HepG2 (cell line): Measurements from ENCODE around the gene RFC2. TPM values are rescaled to one million over a fixed set of nuclear protein-coding genes. Genes with fewer than 3 reads are reported as not detected.

Experiments
- ATAC-seq: fragments of 200-7000 bp; cut with Tn5 transposase; 3 replicates; pipeline ENCODE4 v1.9.1; 2020; ENCODE audit warnings: mild to moderate bottlenecking, moderate library complexity
- BruUV-seq: library from RNA; stranded (reverse); fragments of 400-500 nt; replicated peaks from 2 replicates; lab custom pipeline; 2021; lab: Mats Ljungman, UMichigan
- CTCF ChIA-PET: fragments of 300-600 bp; formaldehyde crosslinking; extraction: SDS; loops from one replicate; lab custom pipeline; 2021; ENCODE audit warnings: low total read pairs, inconsistent platforms, low intra/inter-chr PET ratio; lab: Yijun Ruan, JAX
- POLR2A ChIA-PET: fragments of 350-600 bp; sonication (Branson Sonifier 250); formaldehyde crosslinking; loops from one replicate; lab custom pipeline; 2020; ENCODE audit warnings: antibody characterized with exemption, inconsistent platforms; lab: Yijun Ruan, JAX
- DNase-seq: peaks from one replicate; pipeline ENCODE4 v3.0.0-alpha.2; 2015; ENCODE audit warnings: low spot score
- FAIRE-seq: peaks from 3 replicates; lab custom pipeline; 2011; peaks lifted over from hg19 to GRCh38; lab: Jason Lieb, UNC
- H2AFZ ChIP-seq: one replicate; pipeline ENCODE4 v1.6.1; 2011; ENCODE audit warnings: low read length, inconsistent platforms
- H3K27ac ChIP-seq: fragments of 300-600 bp; 3 replicates; pipeline ENCODE4 v1.8.0; 2011; ENCODE audit warnings: mixed run types, mild to moderate bottlenecking, mixed read lengths, low read length, inconsistent platforms; ENCODE audit not compliant: insufficient read depth; ENCODE audit errors: extremely low read length
- H3K27me3 ChIP-seq, 2 experiments: fragments of 200-600 bp in 1 of 2; 2 replicates in 1 of 2; 3 replicates in 1 of 2; pipeline versions ENCODE4 v1.6.0 to v1.8.0; 2011; ENCODE audit warnings: low read length in 2 of 2, mild to moderate bottlenecking in 2 of 2, moderate library complexity in 2 of 2, inconsistent platforms in 1 of 2; ENCODE audit not compliant: insufficient read depth in 2 of 2, control insufficient read depth in 1 of 2
- H3K36me3 ChIP-seq, 2 experiments: fragments of 200-600 bp in 1 of 2; replicated peaks in 1 of 2; 2 replicates in 1 of 2; 3 replicates in 1 of 2; pipeline versions ENCODE4 v1.5.1 to v1.8.0; 2011; ENCODE audit warnings: low read length in 2 of 2, inconsistent platforms in 1 of 2; ENCODE audit not compliant: insufficient read depth in 2 of 2, control insufficient read depth in 1 of 2
- H3K4me1 ChIP-seq: 2 replicates; pipeline ENCODE4 v1.5.1; 2012; ENCODE audit warnings: low read length, inconsistent platforms; ENCODE audit not compliant: insufficient read depth
- H3K4me2 ChIP-seq: 2 replicates; pipeline ENCODE4 v1.6.0; 2011; ENCODE audit warnings: low read depth, low read length, inconsistent platforms
- H3K4me3 ChIP-seq, 3 experiments: fragments of 200-600 bp in 1 of 3; sonication (generic), shearing (Covaris generic) in 1 of 3; replicated peaks in 1 of 3; 2 replicates each; pipeline ENCODE4 v1.5.1; 2011 to 2016; ENCODE audit warnings: low read length in 3 of 3, inconsistent platforms in 2 of 3, low read depth in 2 of 3, mild to moderate bottlenecking in 2 of 3, control low read depth in 1 of 3, mixed read lengths in 1 of 3; ENCODE audit not compliant: insufficient read depth in 1 of 3
- H3K79me2 ChIP-seq: one replicate; pipeline ENCODE4 v1.6.1; 2011; ENCODE audit warnings: low read length, inconsistent platforms; ENCODE audit not compliant: insufficient read depth
- H3K9ac ChIP-seq: 2 replicates; pipeline ENCODE4 v1.6.0; 2011; ENCODE audit warnings: mild to moderate bottlenecking, low read depth, low read length, inconsistent platforms; ENCODE audit not compliant: insufficient read depth
- H3K9me3 ChIP-seq: 2 replicates; pipeline ENCODE4 v1.5.1; 2012; ENCODE audit warnings: mild to moderate bottlenecking, low read length
- H4K20me1 ChIP-seq: 2 replicates; pipeline ENCODE4 v1.6.0; 2011; ENCODE audit warnings: inconsistent platforms, mild to moderate bottlenecking, low read length, moderate library complexity; ENCODE audit not compliant: insufficient read depth
- CHCHD3 ChIP-seq: sonication (generic); formaldehyde crosslinking; IDR thresholded peaks from 2 replicates; pipeline ENCODE4 v1.8.0; 2022; ENCODE audit warnings: mild to moderate bottlenecking, missing genetic modification reagents, moderate library complexity
- NRL ChIP-seq: sonication (generic); formaldehyde crosslinking; IDR thresholded peaks from 2 replicates; pipeline ENCODE4 v1.5.0; 2020; ENCODE audit warnings: missing genetic modification reagents, mild to moderate bottlenecking, moderate library complexity, borderline replicate concordance
- RAD21 ChIP-seq: fragments of 450-650 bp; formaldehyde crosslinking; IDR thresholded peaks from 2 replicates; pipeline ENCODE4 v1.5.0; 2020; ENCODE audit warnings: mild to moderate bottlenecking
- RARA ChIP-seq: IDR thresholded peaks from 2 replicates; pipeline ENCODE4 v1.6.1; 2016; ENCODE audit warnings: missing genetic modification reagents, missing compliant biosample characterization
- SALL1 ChIP-seq: sonication (generic); formaldehyde crosslinking; IDR thresholded peaks from 2 replicates; pipeline ENCODE4 v1.8.0; 2022; ENCODE audit warnings: mild to moderate bottlenecking, missing genetic modification reagents
- ZBTB2 ChIP-seq: sonication (generic); formaldehyde crosslinking; IDR thresholded peaks from 2 replicates; pipeline ENCODE4 v1.8.0; 2022; ENCODE audit warnings: low read depth, missing genetic modification reagents
- ZFP36L1 ChIP-seq: sonication (generic); formaldehyde crosslinking; IDR thresholded peaks from 2 replicates; pipeline ENCODE4 v1.8.0; 2022; ENCODE audit warnings: mild to moderate bottlenecking, missing genetic modification reagents, moderate library complexity
- ZNF160 ChIP-seq: sonication (generic); formaldehyde crosslinking; IDR thresholded peaks from 2 replicates; pipeline ENCODE4 v1.8.0; 2022; ENCODE audit warnings: mild to moderate bottlenecking, inconsistent platforms, missing genetic modification reagents
- ZNF17 ChIP-seq: sonication (generic); formaldehyde crosslinking; IDR thresholded peaks from 2 replicates; pipeline ENCODE4 v1.5.0; 2020; ENCODE audit warnings: mild to moderate bottlenecking, missing genetic modification reagents
- ZNF451 ChIP-seq: sonication (generic); formaldehyde crosslinking; IDR thresholded peaks from 2 replicates; pipeline ENCODE4 v1.5.0; 2020; ENCODE audit warnings: mild to moderate bottlenecking, missing genetic modification reagents
- ZNF468 ChIP-seq: sonication (generic); formaldehyde crosslinking; IDR thresholded peaks from 2 replicates; pipeline ENCODE4 v1.8.0; 2022; ENCODE audit warnings: mild to moderate bottlenecking, moderate library complexity, missing genetic modification reagents
- ZNF572 ChIP-seq: sonication (generic); formaldehyde crosslinking; IDR thresholded peaks from 2 replicates; pipeline ENCODE4 v1.5.1; 2020; ENCODE audit warnings: mild to moderate bottlenecking, missing genetic modification reagents
- ZNF672 ChIP-seq: sonication (generic); formaldehyde crosslinking; IDR thresholded peaks from 2 replicates; pipeline ENCODE4 v1.8.1; 2022; ENCODE audit warnings: missing genetic modification reagents
- ZNF768 ChIP-seq: sonication (generic); formaldehyde crosslinking; IDR thresholded peaks from 2 replicates; pipeline ENCODE4 v1.4.0; 2020; ENCODE audit warnings: missing genetic modification reagents
- ZSCAN21 ChIP-seq: sonication (generic); formaldehyde crosslinking; IDR thresholded peaks from 2 replicates; pipeline ENCODE4 v1.8.0; 2022; ENCODE audit warnings: mild to moderate bottlenecking, missing genetic modification reagents, moderate library complexity, borderline replicate concordance
- WGBS: methylation state at CpG from one replicate; pipeline ENCODE4 v1.1.6; 2017; ENCODE audit warnings: low lambda C conversion rate; 5-methylcytosine and 5-hydroxymethylcytosine counted together
- in situ Hi-C: cut with HindIII; loops from 2 replicates; pipeline ENCODE4 v1.10.0; 2017; ENCODE audit warnings: low pct_unique_long_range_greater_than_20kb; ENCODE audit not compliant: extremely low pct_ligation_motif_present
- intact Hi-C: fragments of 100-400 bp; cut with micrococcal nuclease; formaldehyde crosslinking; loops from one replicate; pipeline ENCODE4 v1.10.0; 2022; ENCODE audit not compliant: unreplicated experiment
- polyA plus RNA-seq, 8 experiments: library from polyadenylated mRNA; depleted of rRNA in 3 of 8; stranded (reverse) in 7 of 8; unstranded in 1 of 8; fragments of >200 nt; fragmentation: Illumina TruSeq in 4 of 8; extraction: Trizol in 4 of 8; gene quantifications; 2 replicates each; pipeline versions ENCODE4 v1.2.1 to v1.2.3, GENCODE V29; 2011 to 2016; ENCODE audit warnings: low read depth in 4 of 8, missing spikeins in 1 of 8, mixed read lengths in 1 of 8; ENCODE audit not compliant: insufficient read depth in 1 of 8
- total RNA-seq, 5 experiments: library from RNA; depleted of rRNA; stranded (reverse); fragments of >200 nt; fragmentation: Illumina TruSeq; extraction: Trizol; gene quantifications; 2 replicates each; pipeline ENCODE4 v1.2.3, GENCODE V29; 2016; ENCODE audit warnings: low read depth in 1 of 5
- TF ChIP-seq, protein P1 (sequence below): sonication (generic); formaldehyde crosslinking; IDR thresholded peaks from 2 replicates; pipeline ENCODE4 v1.5.0; 2020; ENCODE audit warnings: missing genetic modification reagents
- TF ChIP-seq, protein P2 (sequence below): sonication (generic); formaldehyde crosslinking; IDR thresholded peaks from 2 replicates; pipeline ENCODE4 v1.4.0; 2020; ENCODE audit warnings: missing genetic modification reagents, borderline replicate concordance

RFC2 gene
- total and polyA plus RNA-seq, 2 of the 13 experiments (the other 11 are each of a cell fraction or from before 2014, with no cell fraction given) = 14.6 to 43.5 TPM

DNA sequence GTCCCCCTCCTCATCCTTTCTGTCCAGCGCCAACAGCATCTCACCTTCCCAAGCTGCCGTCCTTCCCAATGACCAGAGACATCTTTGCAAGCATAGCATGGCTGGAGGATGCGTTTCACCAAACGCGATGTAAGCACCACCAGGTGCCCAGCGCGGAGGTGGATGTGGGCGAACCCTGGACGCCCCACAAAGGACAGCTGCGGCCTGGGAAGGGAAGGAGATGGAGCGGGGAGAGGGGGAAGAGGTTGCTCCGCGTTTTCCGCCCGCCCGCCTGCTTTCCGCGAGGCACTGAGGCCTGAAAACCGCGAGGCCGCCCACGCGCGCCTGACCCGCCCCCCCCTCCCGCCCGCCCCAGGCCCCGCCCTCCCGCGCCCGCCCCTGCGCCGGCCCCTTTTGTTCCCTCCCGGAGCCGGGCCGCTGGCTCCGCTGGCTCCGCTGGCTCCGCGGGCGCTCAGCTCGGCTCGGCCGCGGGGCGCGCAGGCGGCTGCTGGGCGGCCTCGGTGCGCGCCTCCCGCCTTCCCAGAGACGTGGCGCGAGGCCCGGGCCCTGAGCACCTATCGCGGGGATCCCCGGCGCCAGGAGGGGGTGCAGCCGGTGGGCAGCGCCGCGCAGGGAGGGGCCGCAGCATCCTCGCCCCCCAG lies 34.9 kb upstream of the RFC2 start, which contains the start of gene CLIP2:
TSS of gene CLIP2 (plus strand) at position 390 of the 641 bp plus-strand sequence. CDS start 28,140 bp downstream, outside the sequence.
- ATAC-seq = peak; percentile 69
- no peak for TF ChIP-seq CHCHD3 (CRISPR knock-in tag)
- TF ChIP-seq ZNF768 (CRISPR knock-in tag) = peak; percentile 88
- TF ChIP-seq NRL (CRISPR knock-in tag) = no peak; the same call in 1 of the 2 replicates
- peak; percentile 69; the same call in 1 of the 2 replicates for TF ChIP-seq ZNF672 (CRISPR knock-in tag)
- no peak for TF ChIP-seq ZFP36L1 (CRISPR knock-in tag)
- TF ChIP-seq ZNF17 = no peak
- 0 out of 2 replicates have a peak, but pooled peaks have one; percentile 40 for TF ChIP-seq ZNF451 (CRISPR knock-in tag)
- no peak; the same call in 1 of the 2 replicates for TF ChIP-seq ZSCAN21
- TF ChIP-seq ZNF468 (CRISPR knock-in tag) = no peak
- TF ChIP-seq, protein P1, sequence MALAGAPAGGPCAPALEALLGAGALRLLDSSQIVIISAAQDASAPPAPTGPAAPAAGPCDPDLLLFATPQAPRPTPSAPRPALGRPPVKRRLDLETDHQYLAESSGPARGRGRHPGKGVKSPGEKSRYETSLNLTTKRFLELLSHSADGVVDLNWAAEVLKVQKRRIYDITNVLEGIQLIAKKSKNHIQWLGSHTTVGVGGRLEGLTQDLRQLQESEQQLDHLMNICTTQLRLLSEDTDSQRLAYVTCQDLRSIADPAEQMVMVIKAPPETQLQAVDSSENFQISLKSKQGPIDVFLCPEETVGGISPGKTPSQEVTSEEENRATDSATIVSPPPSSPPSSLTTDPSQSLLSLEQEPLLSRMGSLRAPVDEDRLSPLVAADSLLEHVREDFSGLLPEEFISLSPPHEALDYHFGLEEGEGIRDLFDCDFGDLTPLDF (CRISPR knock-in tag) = no peak
- 0 out of 2 replicates have a peak, but pooled peaks have one; percentile 42 for TF ChIP-seq ZBTB2
- TF ChIP-seq, protein P2, sequence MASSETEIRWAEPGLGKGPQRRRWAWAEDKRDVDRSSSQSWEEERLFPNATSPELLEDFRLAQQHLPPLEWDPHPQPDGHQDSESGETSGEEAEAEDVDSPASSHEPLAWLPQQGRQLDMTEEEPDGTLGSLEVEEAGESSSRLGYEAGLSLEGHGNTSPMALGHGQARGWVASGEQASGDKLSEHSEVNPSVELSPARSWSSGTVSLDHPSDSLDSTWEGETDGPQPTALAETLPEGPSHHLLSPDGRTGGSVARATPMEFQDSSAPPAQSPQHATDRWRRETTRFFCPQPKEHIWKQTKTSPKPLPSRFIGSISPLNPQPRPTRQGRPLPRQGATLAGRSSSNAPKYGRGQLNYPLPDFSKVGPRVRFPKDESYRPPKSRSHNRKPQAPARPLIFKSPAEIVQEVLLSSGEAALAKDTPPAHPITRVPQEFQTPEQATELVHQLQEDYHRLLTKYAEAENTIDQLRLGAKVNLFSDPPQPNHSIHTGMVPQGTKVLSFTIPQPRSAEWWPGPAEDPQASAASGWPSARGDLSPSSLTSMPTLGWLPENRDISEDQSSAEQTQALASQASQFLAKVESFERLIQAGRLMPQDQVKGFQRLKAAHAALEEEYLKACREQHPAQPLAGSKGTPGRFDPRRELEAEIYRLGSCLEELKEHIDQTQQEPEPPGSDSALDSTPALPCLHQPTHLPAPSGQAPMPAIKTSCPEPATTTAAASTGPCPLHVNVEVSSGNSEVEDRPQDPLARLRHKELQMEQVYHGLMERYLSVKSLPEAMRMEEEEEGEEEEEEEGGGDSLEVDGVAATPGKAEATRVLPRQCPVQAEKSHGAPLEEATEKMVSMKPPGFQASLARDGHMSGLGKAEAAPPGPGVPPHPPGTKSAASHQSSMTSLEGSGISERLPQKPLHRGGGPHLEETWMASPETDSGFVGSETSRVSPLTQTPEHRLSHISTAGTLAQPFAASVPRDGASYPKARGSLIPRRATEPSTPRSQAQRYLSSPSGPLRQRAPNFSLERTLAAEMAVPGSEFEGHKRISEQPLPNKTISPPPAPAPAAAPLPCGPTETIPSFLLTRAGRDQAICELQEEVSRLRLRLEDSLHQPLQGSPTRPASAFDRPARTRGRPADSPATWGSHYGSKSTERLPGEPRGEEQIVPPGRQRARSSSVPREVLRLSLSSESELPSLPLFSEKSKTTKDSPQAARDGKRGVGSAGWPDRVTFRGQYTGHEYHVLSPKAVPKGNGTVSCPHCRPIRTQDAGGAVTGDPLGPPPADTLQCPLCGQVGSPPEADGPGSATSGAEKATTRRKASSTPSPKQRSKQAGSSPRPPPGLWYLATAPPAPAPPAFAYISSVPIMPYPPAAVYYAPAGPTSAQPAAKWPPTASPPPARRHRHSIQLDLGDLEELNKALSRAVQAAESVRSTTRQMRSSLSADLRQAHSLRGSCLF (CRISPR knock-in tag) = no peak
- TF ChIP-seq ZNF572 (CRISPR knock-in tag) = peak; percentile 34; the same call in 1 of the 2 replicates
- TF ChIP-seq SALL1 = 0 out of 2 replicates have a peak, but pooled peaks have one; percentile 29
- TF ChIP-seq ZNF160 = no peak
- 0 out of 2 replicates have a peak, but pooled peaks have one; percentile 10 for TF ChIP-seq RARA
- TF ChIP-seq RAD21 (CRISPR knock-in tag) = peak; percentile 51; the same call in 1 of the 2 replicates

More for the DNA sequence above, 34.9 kb upstream of the RFC2 start, which contains the start of gene CLIP2:
- WGBS = 3% methylated on average over 9 of the region's 67 CpGs
- no peak for FAIRE-seq
- Histone ChIP-seq H3K79me2 (peaks cover 34% of the 10 kb centered on the region), H3K4me3 (peak within 1 kb of the TSS; percentile 66 to 90 (median 83)), H3K9ac (peak within 1 kb of the TSS; percentile 75), H3K9me3 (no peaks in the 10 kb centered on the region), H3K27ac (peak within 1 kb of the TSS; percentile 31), H2AFZ (peak within 1 kb of the TSS; percentile 68), H3K4me2 (peak within 1 kb of the TSS; percentile 96), H3K36me3 (no peaks in the 10 kb centered on the region), H4K20me1 (no peaks in the 10 kb centered on the region), H3K27me3 (no peaks in the 10 kb centered on the region), H3K4me1 (peaks cover 73% of the 10 kb centered on the region)
- POLR2A ChIA-PET = interaction anchor here (2.2 to 8.4 kb wide), 4 partner anchors 10 to 26 kb away, joined by 12 to 60 read pairs (median 30); no protein-coding TSS in a partner anchor
- no TSS peak for BruUV-seq
- in situ Hi-C loops (no loop called here), intact Hi-C loops (loop anchor here (5.0 kb wide), 1 partner anchor 113 kb away; no protein-coding TSS in a partner anchor)
- DNase-seq = peak; percentile 41
- CTCF ChIA-PET = interaction anchor here (1.2 kb wide), 1 partner anchor 17 kb away, joined by 3 read pairs; no protein-coding TSS in a partner anchor
